Activated CD8-positive, alpha-beta memory T cell treated with anti-CD3 and anti-CD28 coated beads for 1 hour (primary cell): ENCODE measurements around the gene EPB41L4A.
"Not testable (repeated sequence)": the region's sequence is repeated elsewhere in the genome, so short reads cannot be mapped to it uniquely, and the experiment has no call there.

Experiments used
- DNase-seq, 2 donors: peaks; one replicate each; pipeline ENCODE4 v3.0.0-alpha.2; 2020; ENCODE audit warnings: low read depth in 1 of 2; ENCODE audit errors: extremely low read depth in 1 of 2

Gene EPB41L4A

GRCh38 chr5:112419164-112419985 lies at the start of gene EPB41L4A:
Gene EPB41L4A, minus strand, starts transcription at chr5:112419277. Its CDS starts 238 bp downstream, at chr5:112419039.
- DNase-seq, result no peak

- DNase-seq, result no peak
Observed at GRCh38 chr5:112467485-112467884, 48.4 kb upstream of the EPB41L4A start.

- DNase-seq, result not testable (repeated sequence)
Observed at GRCh38 chr5:112466261-112466660, 47.2 kb upstream of the EPB41L4A start.

GRCh38 chr5:112447187-112447760 lies 28.2 kb upstream of the EPB41L4A start:
- not testable (repeated sequence) for DNase-seq

GRCh38 chr5:112445626-112446350 lies 26.7 kb upstream of the EPB41L4A start:
- no peak for DNase-seq

GRCh38 chr5:112443932-112444331 lies 24.9 kb upstream of the EPB41L4A start:
- not testable (repeated sequence) for DNase-seq

GRCh38 chr5:112440031-112440430 lies 21.0 kb upstream of the EPB41L4A start:
- no peak for DNase-seq

- no peak for DNase-seq
Observed at GRCh38 chr5:112436144-112436543, 17.1 kb upstream of the EPB41L4A start.

- DNase-seq, result no peak
Observed at GRCh38 chr5:112434641-112435040, 15.6 kb upstream of the EPB41L4A start.

GRCh38 chr5:112426202-112426601 lies 7.1 kb upstream of the EPB41L4A start:
- not testable (repeated sequence) for DNase-seq

GRCh38 chr5:112419986-112420864 lies 1.1 kb upstream of the EPB41L4A start:
- no peak for DNase-seq

- DNase-seq, result no peak
Observed at GRCh38 chr5:112418659-112419163, 366 bp downstream of the EPB41L4A start.

GRCh38 chr5:112417931-112418658 lies 982 bp downstream of the EPB41L4A start:
- no peak for DNase-seq

GRCh38 chr5:112415552-112415951 lies 3.5 kb downstream of the EPB41L4A start:
- DNase-seq, result no peak

- no peak for DNase-seq
Observed at GRCh38 chr5:112413611-112414010, 5.5 kb downstream of the EPB41L4A start.

GRCh38 chr5:112412346-112412745 lies 6.7 kb downstream of the EPB41L4A start:
- DNase-seq, result no peak

GRCh38 chr5:112411903-112412302 lies 7.2 kb downstream of the EPB41L4A start:
- no peak for DNase-seq

- no peak for DNase-seq
Observed at GRCh38 chr5:112407666-112408065, 11.4 kb downstream of the EPB41L4A start.

GRCh38 chr5:112407240-112407639 lies 11.8 kb downstream of the EPB41L4A start:
- DNase-seq, result no peak

- no peak for DNase-seq
Observed at GRCh38 chr5:112403069-112403468, 16.0 kb downstream of the EPB41L4A start.
